RWPE1 (cell line): ENCODE results near the gene IFNAR1.
"Not testable (repeated sequence)": the region's sequence is repeated elsewhere in the genome, so short reads cannot be mapped to it uniquely, and the experiment has no call there.

Experiments
- CTCF ChIA-PET: fragments of 350-600 bp; sonication (Branson Sonifier 250); formaldehyde crosslinking; extraction: SDS; loops from one replicate; lab custom pipeline; 2021; lab: Yijun Ruan, JAX
- POLR2A ChIA-PET: fragments of 400-600 bp; formaldehyde crosslinking; extraction: SDS; loops from one replicate; lab custom pipeline; 2020; ENCODE audit warnings: antibody characterized with exemption; ENCODE audit not compliant: low non-redundant PET; lab: Yijun Ruan, JAX
- DNase-seq: peaks from one replicate; pipeline ENCODE4 v3.0.0; 2012; ENCODE audit warnings: low spot score
- H3K27ac ChIP-seq: fragments of 450-650 bp; 2 replicates; pipeline ENCODE4 v1.5.1; 2017
- CTCF ChIP-seq: fragments of 450-650 bp; conservative IDR thresholded peaks from 2 replicates; pipeline ENCODE4 v1.5.1; 2017; ENCODE audit warnings: low read depth, mild to moderate bottlenecking

The IFNAR1 gene

GRCh38 chr21:33317786-33318486 is 6.8 kb upstream of the IFNAR1 start:
- no peak for DNase-seq
- ChIA-PET CTCF (interaction anchor here (0.6 kb wide), 1 partner anchor 26 kb away, joined by 3 read pairs; no protein-coding TSS in a partner anchor), POLR2A (no interaction called here)
- H3K27ac ChIP-seq = no peak overlapping the region
- TF ChIP-seq CTCF = no peak

- CTCF ChIA-PET, POLR2A ChIA-PET, H3K27ac ChIP-seq, DNase-seq: not testable (repeated sequence)
Measured at GRCh38 chr21:33321005-33321404, 3.8 kb upstream of the IFNAR1 start.

GRCh38 chr21:33323610-33324009 is 1.2 kb upstream of the IFNAR1 start:
- POLR2A ChIA-PET, CTCF ChIA-PET, DNase-seq, H3K27ac ChIP-seq: not testable (repeated sequence)

- POLR2A ChIA-PET = interaction anchor here (1.0 kb wide), 1 partner anchor 59 kb away, joined by 3 read pairs; no protein-coding TSS in a partner anchor
- TF ChIP-seq CTCF = no peak
Measured at GRCh38 chr21:33325222-33326067, 675 bp downstream of the IFNAR1 start.

GRCh38 chr21:33327326-33327725 is 2.6 kb downstream of the IFNAR1 start:
- CTCF ChIA-PET = interaction anchor here (1.2 kb wide), 1 partner anchor 34 kb away, joined by 3 read pairs; no protein-coding TSS in a partner anchor
- POLR2A ChIA-PET = no interaction called here

More at GRCh38 chr21:33325222-33326067, 675 bp downstream of the IFNAR1 start:
- CTCF ChIA-PET = interaction anchor here (0.5 to 0.9 kb wide), 6 partner anchors 29 to 683 kb away, joined by 3 to 8 read pairs (median 3); no protein-coding TSS in a partner anchor
- peak overlapping the region; percentile 94 for H3K27ac ChIP-seq
- DNase-seq = peak; percentile 50

GRCh38 chr21:33327792-33328433 is 3.1 kb downstream of the IFNAR1 start:
- POLR2A ChIA-PET = no interaction called here
- H3K27ac ChIP-seq = no peak overlapping the region
- TF ChIP-seq CTCF = no peak
- DNase-seq = no peak
- CTCF ChIA-PET = interaction anchor here (0.6 to 1.2 kb wide), 2 partner anchors 33 to 97 kb away, joined by 3 read pairs; no protein-coding TSS in a partner anchor

More at GRCh38 chr21:33327326-33327725, 2.6 kb downstream of the IFNAR1 start:
- TF ChIP-seq CTCF = no peak
- H3K27ac ChIP-seq = no peak overlapping the region
- DNase-seq = no peak

GRCh38 chr21:33330726-33331125 is 6.0 kb downstream of the IFNAR1 start:
- DNase-seq = no peak
- CTCF ChIA-PET = interaction anchor here (1.0 kb wide), 1 partner anchor 79 kb away, joined by 3 read pairs; no protein-coding TSS in a partner anchor
- no peak overlapping the region for H3K27ac ChIP-seq
- no peak for TF ChIP-seq CTCF
- POLR2A ChIA-PET = no interaction called here
